Measurements from ENCODE around the gene ATP13A4.

ATP13A4 gene, protein sequence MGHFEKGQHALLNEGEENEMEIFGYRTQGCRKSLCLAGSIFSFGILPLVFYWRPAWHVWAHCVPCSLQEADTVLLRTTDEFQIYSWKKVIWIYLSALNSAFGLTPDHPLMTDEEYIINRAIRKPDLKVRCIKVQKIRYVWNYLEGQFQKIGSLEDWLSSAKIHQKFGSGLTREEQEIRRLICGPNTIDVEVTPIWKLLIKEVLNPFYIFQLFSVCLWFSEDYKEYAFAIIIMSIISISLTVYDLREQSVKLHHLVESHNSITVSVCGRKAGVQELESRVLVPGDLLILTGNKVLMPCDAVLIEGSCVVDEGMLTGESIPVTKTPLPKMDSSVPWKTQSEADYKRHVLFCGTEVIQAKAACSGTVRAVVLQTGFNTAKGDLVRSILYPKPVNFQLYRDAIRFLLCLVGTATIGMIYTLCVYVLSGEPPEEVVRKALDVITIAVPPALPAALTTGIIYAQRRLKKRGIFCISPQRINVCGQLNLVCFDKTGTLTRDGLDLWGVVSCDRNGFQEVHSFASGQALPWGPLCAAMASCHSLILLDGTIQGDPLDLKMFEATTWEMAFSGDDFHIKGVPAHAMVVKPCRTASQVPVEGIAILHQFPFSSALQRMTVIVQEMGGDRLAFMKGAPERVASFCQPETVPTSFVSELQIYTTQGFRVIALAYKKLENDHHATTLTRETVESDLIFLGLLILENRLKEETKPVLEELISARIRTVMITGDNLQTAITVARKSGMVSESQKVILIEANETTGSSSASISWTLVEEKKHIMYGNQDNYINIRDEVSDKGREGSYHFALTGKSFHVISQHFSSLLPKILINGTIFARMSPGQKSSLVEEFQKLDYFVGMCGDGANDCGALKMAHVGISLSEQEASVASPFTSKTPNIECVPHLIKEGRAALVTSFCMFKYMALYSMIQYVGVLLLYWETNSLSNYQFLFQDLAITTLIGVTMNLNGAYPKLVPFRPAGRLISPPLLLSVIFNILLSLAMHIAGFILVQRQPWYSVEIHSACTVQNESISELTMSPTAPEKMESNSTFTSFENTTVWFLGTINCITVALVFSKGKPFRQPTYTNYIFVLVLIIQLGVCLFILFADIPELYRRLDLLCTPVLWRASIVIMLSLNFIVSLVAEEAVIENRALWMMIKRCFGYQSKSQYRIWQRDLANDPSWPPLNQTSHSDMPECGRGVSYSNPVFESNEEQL

DNA sequence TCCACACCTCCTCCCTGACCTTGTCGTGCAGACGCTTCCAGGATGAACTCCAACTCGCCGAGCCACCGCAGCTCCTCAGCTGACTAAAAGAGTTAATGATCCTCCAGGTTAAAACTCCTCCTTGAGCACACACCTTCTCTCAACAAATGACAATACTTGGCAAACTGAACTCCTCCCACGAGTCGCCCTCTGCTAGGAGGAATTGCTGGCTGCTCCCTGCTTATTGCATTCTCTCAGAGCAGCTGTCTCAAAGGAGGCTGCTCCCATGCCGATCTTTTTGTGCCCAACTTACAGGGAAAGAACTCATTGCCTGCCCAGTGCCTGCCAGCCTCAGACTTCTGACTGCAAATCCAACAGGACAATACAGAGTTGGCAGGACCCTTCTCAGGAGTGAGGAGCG, at the start of gene ATP13A4:
TSS of gene ATP13A4 (minus strand) at position 85 of the 400 bp plus-strand sequence. CDS start 96 bp downstream, outside the sequence.
- DNase-seq (ENCODE audit: low read depth) = no peak

- no peak for DNase-seq (ENCODE audit: low read depth)
These were observed 44.7 kb upstream of the ATP13A4 start for GRCh38 chr3:193599393-193599792.

DNA sequence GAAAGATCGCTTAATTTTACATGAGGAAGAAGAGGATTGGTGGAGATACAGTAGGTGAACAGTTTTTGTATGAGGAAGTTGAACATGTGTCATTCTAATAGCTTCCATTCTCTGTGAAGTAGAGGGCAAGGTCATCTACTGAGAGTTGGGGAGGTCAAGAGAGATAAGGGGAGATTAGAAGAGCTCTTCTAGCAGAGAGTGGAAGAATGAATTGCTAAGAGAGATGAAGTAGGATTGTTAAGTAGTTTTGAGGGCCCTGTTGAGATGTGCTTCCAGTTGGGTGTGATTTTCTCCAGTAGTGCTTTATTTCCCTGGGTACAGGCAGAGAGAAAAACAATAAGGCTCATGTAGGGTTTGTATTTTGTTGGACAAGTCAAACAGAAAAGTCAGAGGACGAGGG, 43.5 kb upstream of the ATP13A4 start:
- DNase-seq (ENCODE audit: low read depth) = no peak

DNA sequence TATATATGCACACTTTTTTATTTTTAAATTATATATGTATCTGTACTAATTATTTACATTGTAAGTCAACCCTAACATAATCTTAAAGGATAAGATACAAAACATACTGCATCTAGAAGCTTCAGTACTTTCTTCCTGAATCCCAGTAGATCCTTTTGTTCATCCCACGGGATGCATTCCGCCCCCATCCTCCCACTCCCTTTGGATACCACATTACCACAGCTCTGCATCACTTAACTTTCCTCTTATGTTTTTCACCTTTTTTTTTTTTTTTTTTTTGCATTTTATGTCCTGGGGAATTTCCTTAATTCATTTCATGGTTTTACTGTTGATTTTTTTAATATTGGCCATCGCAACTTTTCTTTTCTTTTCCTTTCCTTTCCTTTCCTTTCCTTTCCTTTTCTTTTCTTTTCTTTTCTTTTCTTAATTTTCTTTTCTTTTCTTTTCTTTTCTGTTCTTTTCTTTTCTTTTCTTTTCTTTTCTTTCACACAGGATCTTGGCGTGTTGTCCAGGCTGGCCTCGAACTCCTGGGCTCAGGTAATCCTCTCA, 41.3 kb upstream of the ATP13A4 start:
- DNase-seq (ENCODE audit: low read depth) = no peak

- no peak for DNase-seq (ENCODE audit: low read depth)
These were observed 40.4 kb upstream of the ATP13A4 start for GRCh38 chr3:193594946-193595689.

DNA sequence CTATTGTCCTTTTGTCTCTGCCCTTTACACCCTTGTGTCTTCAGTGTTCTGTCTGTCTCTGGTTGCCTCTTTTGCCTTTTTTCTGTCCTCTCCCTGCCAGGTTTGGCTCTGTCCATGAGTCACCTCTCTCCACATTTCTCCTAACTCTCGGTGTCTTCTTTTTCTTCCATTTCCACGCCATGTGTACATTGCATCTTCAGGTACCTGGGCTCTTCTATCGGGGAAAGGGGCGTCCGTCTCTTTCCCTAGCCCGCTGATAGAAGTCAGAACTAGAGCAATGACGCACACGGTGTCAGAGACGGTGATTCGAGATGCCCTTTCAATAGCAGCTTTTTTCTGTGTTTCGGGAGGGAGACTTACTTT, 39.0 kb upstream of the ATP13A4 start:
- DNase-seq (ENCODE audit: low read depth) = no peak

DNA sequence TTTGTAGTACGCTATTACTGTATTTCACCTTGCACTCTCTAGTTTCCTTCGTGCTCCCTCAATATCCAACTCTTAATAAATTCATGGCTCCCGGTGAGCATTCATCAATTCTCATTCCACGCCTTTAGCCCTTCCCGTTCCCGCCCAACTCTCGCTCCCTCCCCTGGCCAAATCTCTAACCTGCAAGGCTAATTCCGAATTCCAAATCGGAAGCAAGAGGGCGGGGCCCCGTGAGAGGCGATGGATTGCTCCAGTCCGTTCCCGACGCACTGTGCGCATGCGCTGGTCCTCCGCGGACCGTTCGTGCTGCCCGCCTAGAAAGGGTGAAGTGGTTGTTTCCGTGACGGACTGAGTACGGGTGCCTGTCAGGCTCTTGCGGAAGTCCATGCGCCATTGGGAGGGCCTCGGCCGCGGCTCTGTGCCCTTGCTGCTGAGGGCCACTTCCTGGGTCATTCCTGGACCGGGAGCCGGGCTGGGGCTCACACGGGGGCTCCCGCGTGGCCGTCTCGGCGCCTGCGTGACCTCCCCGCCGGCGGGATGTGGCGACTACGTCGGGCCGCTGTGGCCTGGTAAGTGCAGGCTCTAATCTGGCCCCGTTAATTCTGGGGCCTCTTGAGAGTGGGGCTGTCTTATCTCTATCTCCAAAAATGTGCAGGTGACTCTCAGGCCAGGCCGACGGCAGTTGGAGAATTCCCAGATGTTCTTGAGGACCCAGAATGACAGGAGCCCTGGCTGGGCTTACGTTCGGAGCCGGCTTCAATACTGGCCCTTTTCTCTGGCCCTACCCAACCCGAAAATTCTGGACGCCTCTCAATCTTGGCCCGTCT, 38.4 kb upstream of the ATP13A4 start, which contains the start of gene OPA1:
TSS of gene OPA1 (plus strand) at position 368 of the 827 bp plus-strand sequence. CDS start at position 538, 170 bp downstream.
- DNase-seq (ENCODE audit: low read depth) = peak; percentile 95

DNA sequence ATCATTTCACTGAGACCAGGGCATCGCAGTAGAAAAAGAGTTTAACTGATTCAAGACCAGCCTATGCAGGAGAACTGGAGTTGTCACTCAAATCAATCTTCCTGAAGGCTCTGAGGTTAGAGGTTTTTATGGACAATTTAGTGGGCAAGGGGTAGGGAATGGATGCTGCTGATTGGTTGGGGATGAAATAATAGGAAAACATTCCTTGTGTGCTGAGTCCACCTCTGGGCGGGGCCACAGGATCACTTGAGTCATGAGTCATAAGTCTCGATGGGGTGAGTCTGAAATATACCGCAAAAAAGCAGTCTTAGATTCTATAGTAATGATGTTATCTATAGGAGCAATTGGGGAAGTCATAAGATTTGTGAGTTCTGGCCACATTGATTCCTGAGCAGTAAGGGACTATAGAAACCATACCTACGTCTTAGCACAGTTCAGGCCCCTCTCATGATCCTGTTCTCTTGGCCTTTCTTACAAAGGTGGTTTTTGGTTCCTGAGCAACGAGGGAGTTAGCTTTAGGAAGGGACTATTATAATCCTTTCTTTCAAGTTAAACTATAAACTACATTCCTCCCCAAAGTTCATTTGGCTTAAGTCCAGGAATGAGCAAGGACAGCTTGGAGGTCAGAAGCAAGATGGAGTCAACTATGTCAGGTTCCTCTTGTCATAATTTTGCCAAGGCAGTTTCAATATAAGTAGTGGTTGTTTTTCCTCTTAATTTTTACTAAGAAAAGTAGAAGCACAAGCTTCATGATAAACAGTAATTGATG, 35.6 kb upstream of the ATP13A4 start:
- DNase-seq (ENCODE audit: low read depth) = no peak

DNA sequence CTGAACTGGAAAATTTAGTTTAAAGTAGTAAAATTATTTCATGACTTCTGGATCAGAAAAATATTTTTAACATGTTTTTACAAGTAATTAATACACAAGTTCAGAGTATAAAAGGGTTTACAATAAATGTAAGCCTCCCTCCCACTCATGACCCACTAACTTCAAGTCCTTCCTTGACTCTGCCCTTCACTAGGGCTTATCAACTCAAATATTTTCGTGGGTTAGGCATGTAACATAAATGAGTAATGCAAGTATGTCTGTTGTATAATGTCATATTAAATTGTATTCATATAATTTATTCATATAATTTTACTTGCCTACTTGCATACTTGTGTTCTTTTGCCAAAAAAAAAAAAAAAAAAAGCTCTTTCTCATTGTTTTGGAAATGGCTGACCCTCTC, 34.9 kb upstream of the ATP13A4 start:
- DNase-seq (ENCODE audit: low read depth) = no peak

DNA sequence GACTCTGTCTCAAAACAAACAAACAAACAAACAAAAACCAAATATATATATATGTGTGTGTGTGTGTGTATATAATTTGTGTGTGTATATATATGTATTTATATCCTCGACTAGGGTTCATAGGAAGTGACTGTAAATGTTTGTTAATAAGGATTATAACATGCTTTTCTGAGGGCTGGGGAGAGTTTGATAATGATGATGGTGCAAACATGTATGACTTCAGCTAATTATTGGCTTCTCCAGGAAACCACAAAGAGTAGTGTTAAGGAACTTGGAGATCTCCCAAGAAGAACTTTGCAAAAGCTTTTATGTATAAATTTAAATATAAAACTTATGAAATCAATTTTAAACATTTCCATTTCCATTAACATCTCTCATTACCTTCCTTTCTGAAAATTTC, 34.4 kb upstream of the ATP13A4 start:
- no peak for DNase-seq (ENCODE audit: low read depth)

DNA sequence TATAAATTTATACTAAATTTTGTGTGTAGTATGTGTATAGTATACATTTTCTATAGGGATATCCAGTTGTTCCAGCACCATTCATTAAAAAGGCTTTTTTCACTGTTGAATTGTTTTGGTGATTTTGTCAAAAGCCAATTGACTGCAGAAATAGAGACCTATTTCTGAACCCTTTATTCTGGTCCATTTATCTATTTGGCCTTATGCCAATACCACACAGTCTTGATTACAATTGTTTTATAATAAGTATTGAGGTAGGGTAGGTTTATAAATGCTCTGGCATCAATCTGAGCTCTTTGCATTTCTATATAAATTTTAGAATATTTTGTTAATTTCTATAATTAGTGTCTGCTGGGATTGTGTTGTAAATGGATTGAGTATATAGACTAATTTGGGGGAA, 31.8 kb upstream of the ATP13A4 start:
- DNase-seq (ENCODE audit: low read depth) = no peak

- DNase-seq (ENCODE audit: low read depth) = no peak
These were observed 30.8 kb upstream of the ATP13A4 start for GRCh38 chr3:193585530-193585929.

DNA sequence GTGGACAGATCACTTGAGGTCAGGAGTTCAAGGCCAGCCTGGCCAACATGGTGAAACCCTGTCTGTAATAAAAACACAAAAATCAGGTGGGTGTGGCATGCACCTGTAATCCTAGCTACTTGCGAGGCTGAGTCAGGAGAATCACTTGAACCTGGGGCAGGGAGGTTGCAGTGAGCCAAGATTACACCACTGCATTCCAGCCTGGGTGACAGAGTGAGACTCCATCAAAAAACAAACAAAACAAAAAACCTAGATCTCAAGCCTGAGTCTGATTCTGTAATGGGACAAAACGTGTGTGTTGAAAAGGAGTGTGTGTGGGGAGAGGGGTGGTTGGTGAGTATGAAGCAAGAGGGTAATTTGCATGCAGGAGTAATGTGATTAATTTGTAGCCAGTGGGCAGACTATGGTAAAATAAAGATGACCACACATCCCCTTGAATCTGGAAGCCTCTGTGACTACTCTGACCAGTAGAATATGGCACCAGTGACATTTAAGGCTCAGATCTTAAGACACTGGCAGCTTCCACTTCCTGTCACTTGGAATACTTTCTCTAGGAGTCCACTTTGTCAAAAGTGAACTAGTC, 19.9 kb upstream of the ATP13A4 start:
- no peak for DNase-seq (ENCODE audit: low read depth)

- no peak for DNase-seq (ENCODE audit: low read depth)
These were observed 18.9 kb upstream of the ATP13A4 start for GRCh38 chr3:193573403-193574191.

DNA sequence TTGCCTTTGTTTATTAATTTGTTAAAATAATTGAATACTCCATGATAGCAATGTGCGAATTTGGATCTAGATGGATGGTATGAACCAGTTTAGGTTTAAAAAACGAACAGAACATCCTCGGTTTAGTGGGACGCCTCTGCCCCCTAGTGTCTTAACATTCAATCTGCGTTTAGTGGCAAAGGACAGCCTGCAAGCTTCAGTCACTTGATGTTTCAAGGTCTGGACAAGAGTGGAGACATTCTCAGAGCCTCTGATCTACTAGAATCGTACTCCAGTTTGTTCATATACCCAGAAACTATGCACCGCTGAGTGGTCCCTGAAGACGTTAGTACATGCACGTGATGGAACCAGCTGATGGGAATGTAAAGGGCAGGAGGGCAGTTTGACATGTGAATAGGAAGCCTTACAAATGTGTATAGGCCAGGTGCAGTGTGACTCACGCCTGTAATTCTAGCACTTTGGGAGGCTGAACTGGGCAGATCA, 17.8 kb upstream of the ATP13A4 start:
- DNase-seq (ENCODE audit: low read depth) = peak; percentile 29

GRCh38 chr3:193569119-193569518, 14.4 kb upstream of the ATP13A4 start:
- no peak for DNase-seq (ENCODE audit: low read depth)

GRCh38 chr3:193564012-193564411, 9.3 kb upstream of the ATP13A4 start:
- DNase-seq (ENCODE audit: low read depth) = no peak

- no peak for DNase-seq (ENCODE audit: low read depth)
These were observed 8.7 kb upstream of the ATP13A4 start for GRCh38 chr3:193563426-193563825.
